OCI-M2 (cell line): Measurements from ENCODE around the gene SDK1.
"Not testable (repeated sequence)": the region's sequence is repeated elsewhere in the genome, so short reads cannot be mapped to it uniquely, and the experiment has no call there.

Source experiments
- DNase-seq: peaks from one replicate; lab custom pipeline; 2025; ENCODE audit not compliant: unreplicated experiment; lab: John Stamatoyannopoulos, UW

The SDK1 gene

DNA sequence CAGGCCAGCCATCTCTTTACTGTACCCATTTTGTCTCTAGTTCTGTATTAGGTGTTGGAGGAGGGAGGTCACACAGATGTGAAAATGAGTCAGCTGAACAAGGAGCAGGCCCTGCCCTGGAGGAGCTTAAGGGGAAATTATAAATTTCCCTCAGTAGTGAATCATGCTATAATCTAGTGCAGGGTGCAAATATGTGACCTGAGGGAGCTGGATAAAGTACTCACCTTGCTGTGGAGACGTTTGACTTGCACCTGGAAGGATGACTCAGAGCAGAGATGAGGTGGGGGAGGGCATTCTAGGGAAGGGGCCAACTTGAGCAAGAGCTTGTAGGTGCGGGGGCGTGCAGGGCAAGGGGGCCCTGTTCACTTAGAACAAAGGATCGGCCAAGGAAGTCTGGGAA, 610.6 kb downstream of the SDK1 start:
- DNase-seq = no peak

DNA sequence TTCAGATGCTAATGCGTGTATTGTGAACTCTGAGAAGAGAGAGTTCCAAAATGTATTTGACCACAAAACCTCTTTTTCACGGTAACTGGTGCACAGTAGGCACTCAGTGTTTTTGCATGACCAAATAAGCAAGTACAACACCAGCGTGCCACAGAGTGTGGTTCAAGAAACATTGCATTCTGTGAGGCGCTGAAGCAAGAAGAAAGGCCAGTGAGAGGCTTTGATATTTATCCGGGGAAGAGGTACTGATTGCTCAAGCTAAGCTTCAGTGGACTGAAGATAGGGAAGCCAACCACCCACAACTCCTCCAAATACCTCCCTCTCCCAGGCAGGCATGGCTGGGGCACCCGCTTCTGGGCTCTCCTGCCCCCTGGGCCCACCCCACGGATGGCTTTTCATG, 611.2 kb downstream of the SDK1 start:
- no peak for DNase-seq

DNA sequence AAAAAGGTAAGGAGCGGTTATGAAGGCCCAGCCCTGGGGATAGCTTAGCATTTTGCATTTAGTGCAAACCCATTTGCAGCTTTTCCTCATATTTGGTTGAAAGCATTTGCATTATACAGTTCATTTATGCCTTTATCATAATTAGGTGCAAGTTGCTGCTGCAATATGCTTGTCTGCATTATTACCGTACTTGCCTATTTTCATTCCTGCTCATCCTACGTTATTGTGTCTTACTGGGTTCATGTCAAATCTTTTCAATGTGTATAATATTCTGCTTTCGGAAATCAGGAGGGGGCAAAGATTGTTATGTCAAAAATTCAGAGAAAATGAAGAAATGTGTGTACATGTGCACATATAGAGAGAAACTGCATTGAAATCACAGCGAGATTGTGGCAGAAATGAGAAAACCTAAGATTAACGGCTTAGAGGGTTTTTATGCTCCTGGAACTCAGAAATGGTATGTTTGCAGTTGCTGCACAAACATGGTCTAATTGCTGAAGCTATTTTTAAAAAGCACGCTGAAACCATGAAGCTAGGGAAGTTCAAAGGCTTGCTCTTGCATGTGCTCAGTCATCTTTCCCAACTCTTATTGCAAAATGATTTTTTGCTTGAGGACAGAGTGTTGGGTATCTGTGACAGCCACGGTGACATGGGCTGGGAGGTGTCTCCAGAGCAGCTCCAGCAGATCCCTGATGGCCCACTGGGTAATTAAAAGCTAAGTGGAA, 613.2 kb downstream of the SDK1 start:
- no peak for DNase-seq

DNA sequence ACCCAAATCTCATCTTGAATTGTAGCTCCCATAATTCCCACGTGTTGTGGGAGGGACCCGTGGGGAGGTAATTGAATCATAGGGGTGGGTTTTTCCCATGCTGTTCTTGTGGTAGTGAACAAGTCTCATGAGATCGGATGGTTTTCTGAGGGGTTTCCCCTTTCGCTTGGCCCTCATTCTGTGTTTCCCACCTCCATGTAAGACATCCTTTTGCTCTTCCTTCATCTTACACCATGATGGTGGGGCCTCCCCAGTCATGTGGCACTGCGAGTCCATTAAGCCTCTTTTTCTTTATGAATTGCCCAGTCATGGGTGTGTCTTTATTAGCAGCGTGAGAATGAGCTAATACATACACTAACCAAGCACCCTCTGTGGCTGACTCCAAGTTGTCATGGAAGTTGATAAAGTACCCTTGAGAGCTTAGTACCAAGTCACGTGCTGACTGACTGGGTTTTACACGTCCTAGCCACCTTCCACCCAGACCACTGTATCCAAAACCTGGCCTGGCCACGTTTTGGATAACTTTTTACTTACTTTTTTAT, 614.4 kb downstream of the SDK1 start:
- no peak for DNase-seq

DNA sequence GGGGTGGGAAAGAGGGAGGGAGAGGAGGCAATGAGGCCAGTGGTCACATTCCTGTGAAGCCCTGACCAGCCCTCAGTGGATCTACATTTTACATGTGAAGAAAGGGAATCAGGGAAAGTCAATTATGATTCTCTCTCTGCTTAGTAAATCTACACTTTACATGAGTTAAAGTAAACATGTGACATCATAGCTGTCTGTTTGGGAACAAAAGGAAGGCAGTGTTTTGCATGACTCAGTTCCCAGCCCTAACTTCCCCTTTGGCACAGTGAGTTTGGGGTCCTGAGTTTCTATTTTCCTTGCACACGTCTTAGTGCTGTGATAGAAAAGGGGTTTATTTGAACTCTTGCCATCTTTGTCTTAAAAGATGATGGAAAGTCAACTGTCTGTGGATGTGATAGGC, 615.1 kb downstream of the SDK1 start:
- no peak for DNase-seq

DNA sequence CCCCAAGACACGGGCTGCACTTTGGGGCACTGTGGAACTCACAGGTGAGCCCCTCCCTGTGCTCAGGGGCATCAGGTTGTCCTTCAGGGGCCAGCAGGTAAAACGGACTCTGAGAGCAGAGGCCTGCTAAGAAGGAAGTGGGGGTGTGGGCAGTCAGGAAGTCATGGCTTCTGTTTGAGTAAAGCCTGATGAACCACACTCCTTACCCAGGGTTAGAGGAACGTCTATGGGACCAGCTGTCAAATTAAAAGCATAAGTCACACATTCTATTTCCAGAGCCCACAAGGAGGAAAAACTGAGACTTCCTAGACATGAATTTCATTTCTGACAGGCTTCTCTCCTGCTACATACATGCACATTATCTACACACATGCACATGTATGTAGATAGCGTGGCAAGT, 616.4 kb downstream of the SDK1 start:
- DNase-seq = no peak

DNA sequence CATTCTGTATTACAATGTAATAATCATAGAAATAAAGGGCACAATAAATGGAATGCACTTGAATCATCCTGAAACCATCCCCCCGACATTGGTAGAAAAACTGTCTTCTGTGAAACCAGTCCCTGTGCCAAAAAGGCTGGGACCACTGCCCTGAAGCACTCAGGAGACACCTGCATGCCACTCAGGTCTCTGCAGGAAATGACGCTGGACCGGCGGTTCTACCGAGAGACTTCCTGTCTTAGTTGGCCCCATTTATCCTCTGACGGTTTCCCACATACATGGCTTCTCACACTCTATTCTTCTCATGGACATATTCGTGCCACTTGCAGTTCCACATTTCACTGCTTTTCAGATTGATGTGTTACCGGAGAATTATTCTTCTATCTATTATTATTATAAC, 617.5 kb downstream of the SDK1 start:
- no peak for DNase-seq

DNA sequence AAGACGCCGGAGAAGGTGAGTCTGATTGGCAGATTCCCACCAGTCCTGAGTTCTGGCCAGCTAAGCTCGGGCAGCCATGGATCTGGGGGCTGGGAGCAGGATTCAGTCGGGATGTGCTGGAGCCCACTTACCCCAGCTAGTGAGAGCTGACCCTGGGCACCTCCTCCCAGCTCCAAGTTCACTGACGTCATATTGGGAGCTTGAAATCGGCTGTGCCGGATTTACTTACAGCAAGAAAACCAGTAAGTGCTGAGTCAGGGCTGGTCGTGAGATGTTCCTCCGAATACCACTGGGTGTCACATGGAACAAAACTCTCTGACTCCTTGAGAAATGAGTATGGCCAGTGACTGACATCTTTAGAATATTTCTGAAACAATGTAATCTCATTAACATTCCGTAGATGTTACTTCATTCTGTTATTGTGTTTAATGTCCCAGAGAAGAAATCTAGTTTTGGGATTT, 621.2 kb downstream of the SDK1 start:
- DNase-seq = no peak

DNA sequence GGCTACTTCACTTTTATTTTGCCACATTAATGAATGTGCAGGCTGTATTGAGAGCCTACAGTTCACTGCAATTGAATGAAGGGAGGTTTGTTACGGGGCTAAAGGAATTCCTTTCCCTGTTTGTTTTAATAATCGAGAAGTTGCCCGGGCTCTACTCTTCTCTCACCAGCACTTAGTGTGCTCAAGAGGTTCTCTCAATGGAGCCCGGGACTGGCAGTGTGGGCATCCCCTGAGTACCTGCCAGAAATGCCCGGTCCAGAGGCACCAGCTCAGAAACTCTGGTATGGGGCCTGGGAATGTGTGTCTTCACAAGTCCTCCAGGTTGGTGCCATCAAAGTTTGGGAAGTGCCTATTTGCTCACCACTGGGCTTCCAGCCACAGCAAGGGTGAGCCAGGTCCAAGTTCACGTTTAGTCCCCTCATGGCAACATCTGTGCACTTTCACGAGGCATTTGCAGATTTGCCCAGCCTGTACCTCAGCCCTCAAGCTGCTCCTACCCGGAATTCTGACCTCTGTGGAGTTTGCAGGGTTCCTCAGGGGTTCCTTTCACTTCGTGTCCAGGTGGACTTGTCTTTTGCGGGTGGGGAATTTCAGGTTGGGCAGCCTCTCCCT, 622.4 kb downstream of the SDK1 start:
- no peak for DNase-seq

DNA sequence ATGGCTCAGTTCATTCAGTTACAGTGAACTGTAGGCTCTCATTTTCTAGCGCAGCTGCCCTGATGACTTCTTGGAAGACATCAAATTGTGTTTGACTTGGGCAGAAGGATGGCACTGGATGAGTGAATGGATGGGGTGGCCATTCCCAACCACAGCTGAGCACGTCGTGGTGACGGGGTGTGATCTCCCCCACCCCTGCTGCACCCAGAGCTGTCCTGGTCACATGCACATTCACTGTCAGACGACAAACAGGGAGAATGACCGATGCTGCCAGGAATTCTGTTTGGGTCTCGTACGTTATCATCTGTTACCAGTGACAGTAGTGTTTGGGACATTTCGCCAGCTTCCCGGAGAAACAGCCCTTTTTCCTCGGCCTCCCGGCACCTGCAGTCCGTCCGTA, 623.2 kb downstream of the SDK1 start:
- no peak for DNase-seq

DNA sequence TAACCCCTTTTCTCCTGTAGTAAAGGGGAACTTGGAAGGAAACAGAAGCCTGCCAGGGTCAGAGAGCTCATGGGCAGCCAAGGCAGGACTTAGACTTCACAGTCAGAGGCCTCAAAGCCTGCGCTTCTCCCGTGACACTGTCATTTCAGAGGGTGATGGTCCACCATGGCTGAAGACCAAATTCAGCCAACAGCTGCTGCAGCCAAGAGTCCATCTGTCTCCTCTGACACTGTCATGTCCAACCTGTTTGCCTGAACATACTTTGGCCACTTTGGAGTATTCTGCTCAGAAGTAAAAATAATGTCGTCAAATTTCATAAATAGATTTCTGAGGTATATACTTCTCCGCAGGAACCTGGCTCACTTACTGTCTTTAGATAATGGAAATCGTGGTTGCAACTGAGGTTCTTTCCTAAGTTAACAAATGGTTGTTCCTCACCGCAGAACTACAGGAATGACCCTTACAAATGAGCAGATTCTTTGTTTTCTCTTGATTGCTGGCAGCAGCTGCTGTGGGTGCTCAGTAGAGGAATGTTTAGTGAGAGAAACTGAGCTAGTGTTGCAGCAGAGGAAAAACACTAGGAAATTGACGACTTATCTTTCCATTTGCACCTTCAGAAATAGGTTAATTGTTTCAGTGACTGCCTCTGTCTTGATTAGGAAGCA, 626.5 kb downstream of the SDK1 start:
- DNase-seq = no peak

DNA sequence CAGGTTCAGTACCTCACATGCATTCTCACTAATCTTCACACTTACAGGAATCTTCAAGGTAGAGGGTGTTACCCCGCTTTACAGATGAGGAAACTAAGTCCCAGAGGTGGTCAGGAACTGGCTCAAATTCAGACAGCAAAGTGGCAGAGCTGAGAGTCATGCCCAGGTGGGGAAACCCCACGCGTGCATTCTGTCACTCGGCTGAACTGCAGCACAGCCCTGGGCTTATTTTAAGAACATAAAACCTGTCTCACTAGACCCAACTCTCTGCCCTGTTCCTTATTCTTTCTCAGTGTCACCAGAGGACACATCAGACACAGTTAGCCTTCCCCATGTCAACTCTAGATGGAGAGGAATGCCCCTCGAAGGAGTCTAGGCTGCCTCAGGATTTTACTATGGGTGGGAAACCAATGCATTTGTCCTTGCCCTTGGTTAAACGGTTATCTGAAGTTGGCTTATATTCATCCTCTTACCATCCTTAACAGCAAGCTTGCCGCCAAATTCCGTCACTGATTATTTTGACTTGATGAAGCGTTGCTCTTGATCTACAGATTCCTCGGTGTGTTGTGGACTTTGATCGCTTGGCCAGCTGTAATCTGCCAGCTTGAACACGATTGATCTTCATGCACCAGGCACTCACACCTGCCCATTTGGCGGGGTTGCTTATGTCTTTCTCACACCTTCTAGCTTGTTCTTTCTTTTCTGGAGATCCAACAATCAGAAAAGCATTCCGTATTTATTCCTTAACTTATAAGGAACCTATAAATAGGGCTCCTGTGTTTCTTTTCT, 627.9 kb downstream of the SDK1 start:
- DNase-seq = no peak

DNA sequence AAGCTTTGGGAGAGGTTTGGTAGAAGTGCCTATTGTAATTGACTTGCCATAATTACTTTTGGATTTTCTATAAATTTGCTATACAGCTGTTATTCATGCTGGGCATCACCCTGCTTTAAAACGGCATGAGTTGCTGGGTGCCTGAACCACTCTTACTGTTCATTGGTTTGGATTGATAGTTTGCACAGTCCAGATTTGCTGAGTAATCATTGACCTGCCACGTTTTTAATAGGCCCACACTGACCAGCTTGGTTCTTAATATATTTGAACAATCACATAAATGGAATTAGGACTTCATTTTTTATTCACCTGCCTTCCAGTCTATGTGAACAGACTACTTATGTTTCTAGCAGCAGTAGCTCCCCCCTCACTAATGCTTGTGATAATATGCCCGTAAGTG, 630.8 kb downstream of the SDK1 start:
- no peak for DNase-seq

DNA sequence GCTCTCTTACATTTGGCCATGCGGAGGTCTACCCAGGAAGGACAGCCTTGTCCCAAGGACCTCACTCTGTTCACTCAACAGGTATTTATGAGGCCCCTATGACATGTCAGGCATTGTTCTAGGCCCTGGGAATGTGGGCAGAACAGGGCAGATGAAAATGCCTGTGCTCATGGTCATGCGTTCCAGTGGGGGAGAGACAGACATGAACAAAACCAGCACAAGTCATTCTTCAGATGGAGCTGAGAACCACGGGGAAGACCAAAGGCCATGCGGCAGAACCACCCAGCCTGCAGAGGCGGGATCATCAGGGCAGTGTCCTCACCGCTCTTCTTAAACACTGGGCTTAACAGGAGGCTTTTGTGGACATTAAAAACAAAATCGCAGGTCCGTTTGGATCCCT, 636.1 kb downstream of the SDK1 start:
- no peak for DNase-seq

DNA sequence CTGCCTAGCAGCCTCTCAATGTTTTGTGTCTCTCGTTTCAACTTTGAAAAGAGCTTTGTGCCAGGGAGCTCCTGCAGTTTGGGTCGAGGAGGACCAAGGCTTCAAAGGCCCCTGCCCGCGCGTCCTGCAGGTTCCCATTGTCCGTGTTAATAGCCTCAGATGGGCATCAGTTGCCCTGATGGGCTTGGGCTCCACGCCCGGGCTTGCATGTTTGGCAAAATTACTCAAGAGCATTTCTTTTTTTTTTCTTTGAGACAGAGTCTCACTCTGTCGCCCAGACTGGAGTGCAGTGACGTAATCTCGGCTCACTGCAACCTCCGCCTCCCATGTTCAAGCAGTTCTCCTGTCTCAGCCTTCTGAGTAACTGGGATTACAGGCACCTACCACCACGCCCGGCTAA, 636.6 kb downstream of the SDK1 start:
- DNase-seq = no peak

DNA sequence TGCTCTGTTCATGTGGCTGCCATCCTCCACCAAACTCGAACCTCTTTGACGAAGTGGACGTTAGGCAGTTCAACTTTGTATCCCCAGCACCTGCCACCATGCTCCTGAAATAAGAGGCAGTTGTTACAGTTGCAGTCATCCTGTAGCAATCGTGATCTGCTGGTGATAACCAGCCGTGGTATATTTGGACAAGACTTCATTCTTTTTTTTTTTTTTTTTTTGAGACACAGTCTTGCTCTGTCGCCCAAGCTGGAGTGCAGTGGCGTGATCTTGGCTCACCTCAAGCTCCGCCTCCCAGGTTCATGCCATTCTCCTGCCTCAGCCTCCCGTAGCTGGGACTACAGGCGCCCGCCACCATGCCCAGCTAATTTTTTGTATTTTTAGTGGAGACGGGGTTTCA, 640.7 kb downstream of the SDK1 start:
- not testable (repeated sequence) for DNase-seq

DNA sequence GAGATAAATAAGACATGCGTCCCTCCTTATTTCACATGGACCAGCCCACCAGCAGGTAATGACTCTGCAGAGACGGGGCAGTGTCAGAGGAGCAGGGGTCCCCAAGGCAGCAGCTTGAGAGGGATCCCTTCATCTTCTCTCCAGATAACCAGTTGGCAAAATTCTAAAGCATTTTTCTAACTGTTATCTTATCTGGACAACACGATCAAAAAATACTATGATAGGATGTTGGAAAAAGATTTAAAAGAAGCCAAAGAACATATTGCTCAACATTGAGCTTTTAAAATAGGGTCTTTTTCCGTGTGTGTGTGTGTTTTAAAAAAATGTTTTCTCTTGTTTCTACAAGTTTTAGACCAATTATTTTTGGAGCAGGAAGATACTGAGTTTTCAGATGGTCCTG, 641.2 kb downstream of the SDK1 start:
- no peak for DNase-seq

DNA sequence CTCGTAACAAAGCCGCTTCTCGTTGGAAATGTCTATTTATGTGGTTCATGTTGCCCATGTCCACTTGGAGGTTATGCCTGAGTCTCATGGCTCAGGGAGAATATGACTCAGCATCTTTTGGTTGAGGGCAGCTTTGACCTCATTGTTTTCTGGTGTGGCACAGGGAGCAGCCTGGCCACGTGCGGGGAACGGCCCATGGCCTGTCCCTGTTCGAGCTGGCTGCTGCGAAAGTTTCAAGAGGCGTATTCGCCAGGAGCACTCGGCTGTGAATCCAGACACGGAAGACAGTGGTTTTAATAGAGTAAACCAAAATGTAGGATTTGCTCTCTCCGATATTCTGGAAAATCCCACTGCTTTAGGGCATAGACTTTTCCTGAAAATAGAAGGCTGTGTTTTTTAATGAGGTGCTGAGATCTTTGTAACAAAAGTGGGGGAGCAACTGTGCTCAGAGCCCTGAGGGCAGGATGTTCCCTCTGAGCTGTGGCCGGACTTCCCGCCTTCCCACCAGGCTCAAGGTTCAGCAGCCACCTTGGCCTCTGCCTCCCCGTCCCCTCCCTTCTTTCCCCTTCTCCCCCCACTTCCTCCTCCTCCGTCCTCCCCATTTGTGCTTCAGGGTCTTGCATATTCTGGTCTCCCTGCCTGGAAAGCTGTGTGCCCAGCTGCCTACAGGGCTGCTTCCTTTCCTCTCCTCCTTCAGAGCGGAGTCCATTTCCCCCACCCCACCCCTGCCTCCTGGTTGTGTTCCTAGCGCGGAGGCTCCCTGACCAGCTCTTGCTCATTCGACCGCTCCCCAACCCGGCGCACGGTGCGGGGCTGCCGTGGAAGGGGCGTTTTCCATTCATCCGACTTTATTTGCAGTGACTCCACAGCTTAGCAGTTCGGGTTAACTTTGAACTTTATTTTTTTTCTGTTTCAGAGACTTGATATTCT, 642.0 kb downstream of the SDK1 start:
- no peak for DNase-seq

DNA sequence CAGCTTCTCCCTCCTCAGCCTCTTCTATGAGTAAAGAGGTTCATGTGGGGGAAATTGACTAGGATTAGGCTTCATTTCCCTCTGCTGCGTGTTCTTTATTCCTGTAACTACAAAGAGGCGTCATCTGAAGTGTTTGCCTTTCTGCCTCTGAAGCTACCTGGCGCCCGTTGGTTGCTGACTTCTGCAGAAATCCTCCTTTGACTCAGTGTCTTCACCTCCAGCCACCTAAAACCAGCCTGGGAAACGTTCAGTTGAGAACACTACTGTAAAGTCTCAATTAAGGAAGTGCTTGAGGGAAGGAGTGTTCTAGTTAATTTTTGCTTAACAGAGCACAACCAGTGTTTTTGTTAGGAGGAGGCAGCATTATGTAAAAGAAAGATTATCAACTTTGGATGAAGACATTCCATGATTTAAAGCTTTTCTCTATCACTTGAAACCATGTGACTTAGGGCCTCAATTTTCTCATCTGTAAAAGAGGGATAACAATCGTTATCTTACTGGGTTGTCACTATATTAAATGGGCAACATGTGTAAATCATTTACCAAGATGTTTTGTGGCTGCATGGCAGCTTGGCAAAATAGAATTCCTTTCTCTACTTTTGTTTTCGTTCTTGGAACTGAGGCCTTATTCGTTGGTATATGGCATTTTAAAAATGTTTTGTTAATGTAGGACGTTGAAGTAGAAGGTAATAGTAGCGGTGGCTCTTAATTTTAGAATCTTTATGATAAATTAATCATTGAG, 642.9 kb downstream of the SDK1 start:
- DNase-seq = no peak

DNA sequence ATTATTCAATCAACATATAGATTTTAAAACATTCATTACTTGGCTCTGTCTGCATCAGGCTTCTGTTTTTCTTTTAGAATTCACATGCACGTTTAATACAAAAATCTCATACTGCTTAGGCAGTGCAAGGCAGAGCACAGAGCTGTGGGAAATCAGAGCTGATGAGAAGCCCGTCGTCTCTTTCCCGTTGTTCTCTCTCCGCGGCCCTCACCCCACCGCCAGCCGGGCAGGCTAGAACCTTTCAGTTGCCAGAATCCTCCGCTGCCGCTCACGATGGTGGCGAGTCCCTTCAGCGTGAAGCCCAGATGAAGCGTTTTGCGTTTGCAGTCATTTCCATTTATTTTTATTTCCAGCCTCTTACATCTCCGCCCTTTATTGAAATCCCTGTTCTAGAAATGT, 648.2 kb downstream of the SDK1 start:
- DNase-seq = no peak
